ENCODE data around the gene EPSTI1. TPM values are rescaled to one million over a fixed set of nuclear protein-coding genes. Genes with fewer than 3 reads are reported as not detected.
A peak's percentile ranks its signal among the peaks of the same experiment; 100 is the strongest.

The EPSTI1 gene
- total and polyA plus RNA-seq, 3 experiments from 2014 or later, result 4.5 to 17.3 (median 4.9) TPM

GRCh38 chr13:43030548-43030947 lies 38.5 kb upstream of the EPSTI1 start:
- Mint-ChIP-seq H3K4me1 (peaks cover 24 to 64% (median 63%) of the 10 kb centered on the region in 3 donors), H3K4me3 (no peak overlapping the region), H3K9me3 (no peaks in the 10 kb centered on the region), H3K36me3 (peaks cover 11 to 32% (median 21%) of the 10 kb centered on the region in 3 donors), H3K27me3 (no peaks in the 10 kb centered on the region), H3K27ac (no peak overlapping the region)
- Histone ChIP-seq H3K36me3 (ENCODE audit: insufficient read depth, low read length) (no peaks in the 10 kb centered on the region), H3K4me1 (ENCODE audit: insufficient read depth, low read length) (peaks cover 3% of the 10 kb centered on the region), H3K27ac (ENCODE audit: low read depth, low read length) (no peak overlapping the region), H3K4me3 (ENCODE audit: low read length) (no peak overlapping the region), H3K27me3 (ENCODE audit: insufficient read depth, low read length, poor library complexity, severe bottlenecking) (no peaks in the 10 kb centered on the region), H3K9me3 (ENCODE audit: low read length) (no peaks in the 10 kb centered on the region)
- no peak for DNase-seq
- ChIA-PET CTCF (no interaction called here), POLR2A (no interaction called here)

GRCh38 chr13:43026262-43026661 lies 34.2 kb upstream of the EPSTI1 start:
- Mint-ChIP-seq H3K4me1 (peaks cover 31 to 65% (median 64%) of the 10 kb centered on the region in 3 donors), H3K36me3 (peaks cover 3 to 20% (median 6%) of the 10 kb centered on the region in 3 donors), H3K27me3 (peaks cover 0 to 2% of the 10 kb centered on the region in 2 donors), H3K27ac (peak overlapping the region in 1 of 8 donors; percentile 81), H3K9me3 (no peaks in the 10 kb centered on the region), H3K4me3 (peak overlapping the region in 2 of 7 donors; percentile 40 to 55)
- CTCF ChIA-PET, result no interaction called here
- Histone ChIP-seq H3K27ac (ENCODE audit: low read depth, low read length) (no peak overlapping the region), H3K36me3 (ENCODE audit: insufficient read depth, low read length) (no peaks in the 10 kb centered on the region), H3K4me3 (ENCODE audit: low read length) (no peak overlapping the region), H3K9me3 (ENCODE audit: low read length) (no peaks in the 10 kb centered on the region), H3K27me3 (ENCODE audit: insufficient read depth, low read length, poor library complexity, severe bottlenecking) (no peaks in the 10 kb centered on the region), H3K4me1 (ENCODE audit: insufficient read depth, low read length) (peaks cover 18% of the 10 kb centered on the region)
- DNase-seq, result no peak
- POLR2A ChIA-PET, result no interaction called here

- no peaks in the 10 kb centered on the region for H3K9me3 ChIP-seq (ENCODE audit: low read length)
- POLR2A ChIA-PET, result interaction anchor here (1.0 to 2.5 kb wide), 3 partner anchors 31 to 36 kb away, joined by 3 to 23 read pairs (median 5); partner anchors contain the start of gene EPSTI1
- H3K36me3 ChIP-seq (ENCODE audit: insufficient read depth, low read length), result no peaks in the 10 kb centered on the region
- no peaks in the 10 kb centered on the region for H3K27me3 ChIP-seq (ENCODE audit: insufficient read depth, low read length, poor library complexity, severe bottlenecking)
- Mint-ChIP-seq H3K36me3 (peaks cover 3 to 15% (median 4%) of the 10 kb centered on the region in 3 donors), H3K9me3 (no peaks in the 10 kb centered on the region), H3K4me3 (peak within 1 kb of the TSS; percentile 97 to 100 (median 99)), H3K4me1 (peaks cover 27 to 48% (median 43%) of the 10 kb centered on the region in 3 donors), H3K27me3 (peaks cover 0 to 2% of the 10 kb centered on the region in 2 donors), H3K27ac (peak within 1 kb of the TSS; percentile 92 to 99 (median 96))
- peaks cover 18% of the 10 kb centered on the region for H3K4me1 ChIP-seq (ENCODE audit: insufficient read depth, low read length)
- H3K27ac ChIP-seq (ENCODE audit: low read depth, low read length), result peak within 1 kb of the TSS; percentile 53
- H3K4me3 ChIP-seq (ENCODE audit: low read length), result peak within 1 kb of the TSS; percentile 77
- CTCF ChIA-PET, result interaction anchor here (0.7 to 4.6 kb wide), 10 partner anchors 9 to 62 kb away, joined by 3 to 26 read pairs (median 5); partner anchors contain the start of gene EPSTI1
- DNase-seq, result peak; percentile 63 to 88 (median 76)
Observed at GRCh38 chr13:43023289-43023963, 31.4 kb upstream of the EPSTI1 start, which contains the start of gene DNAJC15. Gene DNAJC15 (plus strand): TSS chr13:43023586. CDS start chr13:43023627, 41 bp downstream.

- Mint-ChIP-seq H3K27ac (peak overlapping the region; percentile 10 to 99 (median 96)), H3K36me3 (peaks cover 0 to 10% (median 3%) of the 10 kb centered on the region in 3 donors), H3K4me1 (peaks cover 22 to 43% (median 38%) of the 10 kb centered on the region in 3 donors), H3K4me3 (peak overlapping the region; percentile 97 to 100 (median 99)), H3K9me3 (no peaks in the 10 kb centered on the region), H3K27me3 (peaks cover 0 to 2% of the 10 kb centered on the region in 2 donors)
- no peak for DNase-seq
- ChIA-PET CTCF (interaction anchor here (0.7 to 4.6 kb wide), 7 partner anchors 8 to 62 kb away, joined by 3 to 26 read pairs (median 8); partner anchors contain the start of gene EPSTI1), POLR2A (interaction anchor here (1.0 to 2.5 kb wide), 2 partner anchors 30 to 35 kb away, joined by 3 to 23 read pairs; partner anchors contain the start of gene EPSTI1)
- H3K9me3 ChIP-seq (ENCODE audit: low read length), result no peaks in the 10 kb centered on the region
- peak overlapping the region; percentile 77 for H3K4me3 ChIP-seq (ENCODE audit: low read length)
- H3K27me3 ChIP-seq (ENCODE audit: insufficient read depth, low read length, poor library complexity, severe bottlenecking), result no peaks in the 10 kb centered on the region
- no peaks in the 10 kb centered on the region for H3K36me3 ChIP-seq (ENCODE audit: insufficient read depth, low read length)
- H3K27ac ChIP-seq (ENCODE audit: low read depth, low read length), result no peak overlapping the region
- H3K4me1 ChIP-seq (ENCODE audit: insufficient read depth, low read length), result peaks cover 18% of the 10 kb centered on the region
Observed at GRCh38 chr13:43022934-43023288, 30.9 kb upstream of the EPSTI1 start.

- no peak for DNase-seq
- peaks cover 0 to 7% (median 3%) of the 10 kb centered on the region in 3 donors for H3K36me3 Mint-ChIP-seq
Observed at GRCh38 chr13:43021926-43022670, 30.1 kb upstream of the EPSTI1 start.

GRCh38 chr13:43020794-43021193 lies 28.8 kb upstream of the EPSTI1 start:
- peaks cover 0 to 2% of the 10 kb centered on the region in 2 donors for H3K27me3 Mint-ChIP-seq
- H3K4me3 Mint-ChIP-seq, result no peak overlapping the region
- peaks cover 0 to 7% (median 3%) of the 10 kb centered on the region in 3 donors for H3K36me3 Mint-ChIP-seq
- no peak for DNase-seq
- POLR2A ChIA-PET, result interaction anchor here (0.7 kb wide), 1 partner anchor 1416 kb away, joined by 3 read pairs; no protein-coding TSS in a partner anchor
- CTCF ChIA-PET, result interaction anchor here (3.1 kb wide), 1 partner anchor 51 kb away, joined by 11 read pairs; no protein-coding TSS in a partner anchor
- peaks cover 17 to 29% (median 23%) of the 10 kb centered on the region in 3 donors for H3K4me1 Mint-ChIP-seq
- H3K27ac ChIP-seq (ENCODE audit: low read depth, low read length), result no peak overlapping the region
- H3K36me3 ChIP-seq (ENCODE audit: insufficient read depth, low read length), result no peaks in the 10 kb centered on the region
- no peak overlapping the region for H3K4me3 ChIP-seq (ENCODE audit: low read length)
- no peaks in the 10 kb centered on the region for H3K27me3 ChIP-seq (ENCODE audit: insufficient read depth, low read length, poor library complexity, severe bottlenecking)
- H3K27ac Mint-ChIP-seq, result no peak overlapping the region
- H3K4me1 ChIP-seq (ENCODE audit: insufficient read depth, low read length), result peaks cover 18% of the 10 kb centered on the region
- no peaks in the 10 kb centered on the region for H3K9me3 ChIP-seq (ENCODE audit: low read length)
- H3K9me3 Mint-ChIP-seq, result no peaks in the 10 kb centered on the region

More at GRCh38 chr13:43021926-43022670, 30.1 kb upstream of the EPSTI1 start:
- Histone ChIP-seq H3K27me3 (ENCODE audit: insufficient read depth, low read length, poor library complexity, severe bottlenecking) (no peaks in the 10 kb centered on the region), H3K4me3 (ENCODE audit: low read length) (no peak overlapping the region), H3K4me1 (ENCODE audit: insufficient read depth, low read length) (peaks cover 18% of the 10 kb centered on the region), H3K36me3 (ENCODE audit: insufficient read depth, low read length) (no peaks in the 10 kb centered on the region), H3K27ac (ENCODE audit: low read depth, low read length) (no peak overlapping the region), H3K9me3 (ENCODE audit: low read length) (no peaks in the 10 kb centered on the region)
- Mint-ChIP-seq H3K4me1 (peaks cover 18 to 38% (median 33%) of the 10 kb centered on the region in 3 donors), H3K27ac (peak overlapping the region in 2 of 8 donors; percentile 24 to 56), H3K4me3 (peak overlapping the region in 3 of 7 donors; percentile 5 to 51 (median 5)), H3K9me3 (no peaks in the 10 kb centered on the region), H3K27me3 (peaks cover 0 to 2% of the 10 kb centered on the region in 2 donors)
- ChIA-PET POLR2A (interaction anchor here (2.5 kb wide), 1 partner anchor 29 kb away, joined by 23 read pairs; the partner anchor contains the start of gene EPSTI1), CTCF (interaction anchor here (1.0 to 4.6 kb wide), 4 partner anchors 27 to 53 kb away, joined by 3 to 26 read pairs (median 10); partner anchors contain the start of gene EPSTI1)

- DNase-seq, result no peak
- H3K27me3 ChIP-seq (ENCODE audit: insufficient read depth, low read length, poor library complexity, severe bottlenecking), result no peaks in the 10 kb centered on the region
- no peaks in the 10 kb centered on the region for H3K9me3 Mint-ChIP-seq
- no peak overlapping the region for H3K4me3 ChIP-seq (ENCODE audit: low read length)
- H3K27me3 Mint-ChIP-seq, result peaks cover 0 to 2% of the 10 kb centered on the region in 2 donors
- ChIA-PET POLR2A (no interaction called here), CTCF (no interaction called here)
- H3K36me3 Mint-ChIP-seq, result peaks cover 0 to 7% (median 3%) of the 10 kb centered on the region in 3 donors
- H3K4me3 Mint-ChIP-seq, result no peak overlapping the region
- no peak overlapping the region for H3K27ac ChIP-seq (ENCODE audit: low read depth, low read length)
- H3K27ac Mint-ChIP-seq, result no peak overlapping the region
- peaks cover 8% of the 10 kb centered on the region for H3K4me1 ChIP-seq (ENCODE audit: insufficient read depth, low read length)
- no peaks in the 10 kb centered on the region for H3K9me3 ChIP-seq (ENCODE audit: low read length)
- H3K36me3 ChIP-seq (ENCODE audit: insufficient read depth, low read length), result no peaks in the 10 kb centered on the region
- H3K4me1 Mint-ChIP-seq, result peaks cover 12 to 20% (median 16%) of the 10 kb centered on the region in 3 donors
Observed at GRCh38 chr13:43019811-43020210, 27.8 kb upstream of the EPSTI1 start.
